Fibroblast of lung (primary cell): ENCODE measurements around the gene PRMT7. TPM values are rescaled to one million over a fixed set of nuclear protein-coding genes. Genes with fewer than 3 reads are reported as not detected.
A peak's percentile ranks its signal among the peaks of the same experiment; 100 is the strongest.

Experiments used
- DNase-seq, 2 donors: peaks; one replicate each; pipeline versions ENCODE4 v3.0.0 to v3.0.0-alpha.2; 2010; ENCODE audit warnings: low read depth in 2 of 2
- H2AFZ ChIP-seq: 2 replicates; pipeline ENCODE4 v1.5.1; 2012; ENCODE audit warnings: low read length, control low read depth, inconsistent platforms
- H3K27ac ChIP-seq: 2 replicates; pipeline ENCODE4 v1.5.1; 2011; ENCODE audit warnings: low read length, control low read depth; ENCODE audit not compliant: insufficient read depth
- H3K27me3 ChIP-seq: 2 replicates; pipeline ENCODE4 v1.5.1; 2011; ENCODE audit warnings: mild to moderate bottlenecking, low read length; ENCODE audit not compliant: control insufficient read depth, insufficient read depth
- H3K36me3 ChIP-seq: 2 replicates; pipeline ENCODE4 v1.5.1; 2011; ENCODE audit warnings: low read length; ENCODE audit not compliant: control insufficient read depth, insufficient read depth
- H3K4me1 ChIP-seq: 2 replicates; pipeline ENCODE4 v1.5.1; 2011; ENCODE audit warnings: low read length; ENCODE audit not compliant: control insufficient read depth, insufficient read depth; ENCODE audit errors: extremely low read depth
- H3K4me2 ChIP-seq: 2 replicates; pipeline ENCODE4 v1.5.1; 2011; ENCODE audit warnings: low read length, control low read depth; ENCODE audit not compliant: insufficient read depth; ENCODE audit errors: extremely low read depth
- H3K4me3 ChIP-seq, 4 experiments: fragments of 200-600 bp in 1 of 4; sonication (generic) in 1 of 4; replicated peaks in 1 of 4; 2 replicates each; pipeline ENCODE4 v1.5.1; 2011 to 2016; ENCODE audit warnings: low read length in 4 of 4, low read depth in 3 of 4, mild to moderate bottlenecking in 3 of 4, control low read depth in 2 of 4, inconsistent platforms in 1 of 4, mixed read lengths in 1 of 4; ENCODE audit not compliant: insufficient read depth in 1 of 4; ENCODE audit errors: control extremely low read depth in 1 of 4
- H3K79me2 ChIP-seq: 2 replicates; pipeline ENCODE4 v1.5.1; 2012; ENCODE audit warnings: mild to moderate bottlenecking, low read length, inconsistent platforms; ENCODE audit not compliant: control insufficient read depth, insufficient read depth
- H3K9ac ChIP-seq: 2 replicates; pipeline ENCODE4 v1.5.1; 2011; ENCODE audit warnings: mild to moderate bottlenecking, low read length, control low read depth; ENCODE audit not compliant: insufficient read depth
- H3K9me3 ChIP-seq: 2 replicates; pipeline ENCODE4 v1.5.1; 2012; ENCODE audit warnings: low read depth, low read length; ENCODE audit not compliant: control insufficient read depth, insufficient read depth
- H4K20me1 ChIP-seq: 2 replicates; pipeline ENCODE4 v1.5.1; 2011; ENCODE audit warnings: low read length; ENCODE audit not compliant: control insufficient read depth, insufficient read depth; ENCODE audit errors: extremely low read depth
- EZH2 ChIP-seq: IDR thresholded peaks from 2 replicates; pipeline ENCODE4 v1.5.1; 2012; ENCODE audit warnings: low read length, control low read depth, mild to moderate bottlenecking; ENCODE audit errors: missing control alignments
- polyA plus RNA-seq, 2 donors: library from polyadenylated mRNA; depleted of rRNA in 1 of 2; stranded (reverse) in 1 of 2; unstranded in 1 of 2; fragments of >200 nt; gene quantifications; 2 replicates each; pipeline ENCODE4 v1.2.1, GENCODE V29; 2011 to 2012; ENCODE audit warnings: missing spikeins in 1 of 2
- total RNA-seq: library from RNA; depleted of rRNA; stranded (reverse); fragments of >200 nt; gene quantifications from 2 replicates; pipeline ENCODE4 v1.2.1, GENCODE V29; 2014
- TF ChIP-seq, protein P1 (sequence below), 2 donors: IDR thresholded peaks in 1 of 2; conservative IDR thresholded peaks in 1 of 2; 1 replicate in 1 of 2; 2 replicates in 1 of 2; pipeline ENCODE4 v1.5.1; 2011 to 2012; ENCODE audit warnings: low read length in 2 of 2, control low read depth in 1 of 2, inconsistent platforms in 1 of 2, low read depth in 1 of 2, mild to moderate bottlenecking in 1 of 2

The PRMT7 gene
- total and polyA plus RNA-seq, 2 donors (not counting 1 experiment from before 2014, with no cell fraction given), result 24.0 to 39.3 TPM

DNA sequence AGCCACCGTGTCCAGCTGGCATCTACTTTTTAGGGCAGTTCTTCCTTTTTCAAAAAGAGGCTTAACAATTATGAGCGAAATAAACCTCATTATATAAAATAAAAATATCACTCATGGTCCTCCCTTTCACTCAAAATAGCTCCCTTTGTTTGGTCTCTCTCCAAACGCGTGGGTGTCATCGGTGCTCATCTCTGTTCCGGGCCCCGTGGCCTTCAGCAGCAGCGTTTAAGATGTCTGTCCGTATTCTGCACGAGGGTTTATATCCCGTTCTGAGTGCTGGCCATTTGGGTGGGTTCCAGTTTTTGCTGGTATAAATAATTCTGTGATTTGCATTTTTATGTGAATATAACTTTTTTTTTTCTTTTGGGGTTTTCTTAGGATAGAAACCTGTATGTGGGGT is 33.4 kb downstream of the PRMT7 start:
- TF ChIP-seq EZH2, result no peak
- TF ChIP-seq, protein P1, sequence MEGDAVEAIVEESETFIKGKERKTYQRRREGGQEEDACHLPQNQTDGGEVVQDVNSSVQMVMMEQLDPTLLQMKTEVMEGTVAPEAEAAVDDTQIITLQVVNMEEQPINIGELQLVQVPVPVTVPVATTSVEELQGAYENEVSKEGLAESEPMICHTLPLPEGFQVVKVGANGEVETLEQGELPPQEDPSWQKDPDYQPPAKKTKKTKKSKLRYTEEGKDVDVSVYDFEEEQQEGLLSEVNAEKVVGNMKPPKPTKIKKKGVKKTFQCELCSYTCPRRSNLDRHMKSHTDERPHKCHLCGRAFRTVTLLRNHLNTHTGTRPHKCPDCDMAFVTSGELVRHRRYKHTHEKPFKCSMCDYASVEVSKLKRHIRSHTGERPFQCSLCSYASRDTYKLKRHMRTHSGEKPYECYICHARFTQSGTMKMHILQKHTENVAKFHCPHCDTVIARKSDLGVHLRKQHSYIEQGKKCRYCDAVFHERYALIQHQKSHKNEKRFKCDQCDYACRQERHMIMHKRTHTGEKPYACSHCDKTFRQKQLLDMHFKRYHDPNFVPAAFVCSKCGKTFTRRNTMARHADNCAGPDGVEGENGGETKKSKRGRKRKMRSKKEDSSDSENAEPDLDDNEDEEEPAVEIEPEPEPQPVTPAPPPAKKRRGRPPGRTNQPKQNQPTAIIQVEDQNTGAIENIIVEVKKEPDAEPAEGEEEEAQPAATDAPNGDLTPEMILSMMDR (conservative IDR thresholded peaks at IDR 0.05 in 1 of 2, IDR thresholded peaks at IDR 0.05 in 1 of 2; ENCODE audit: low read depth in 1 of 2, low read length in 2 of 2), result no peak
- peaks cover 25% of the 10 kb centered on the region for H3K36me3 ChIP-seq

DNA sequence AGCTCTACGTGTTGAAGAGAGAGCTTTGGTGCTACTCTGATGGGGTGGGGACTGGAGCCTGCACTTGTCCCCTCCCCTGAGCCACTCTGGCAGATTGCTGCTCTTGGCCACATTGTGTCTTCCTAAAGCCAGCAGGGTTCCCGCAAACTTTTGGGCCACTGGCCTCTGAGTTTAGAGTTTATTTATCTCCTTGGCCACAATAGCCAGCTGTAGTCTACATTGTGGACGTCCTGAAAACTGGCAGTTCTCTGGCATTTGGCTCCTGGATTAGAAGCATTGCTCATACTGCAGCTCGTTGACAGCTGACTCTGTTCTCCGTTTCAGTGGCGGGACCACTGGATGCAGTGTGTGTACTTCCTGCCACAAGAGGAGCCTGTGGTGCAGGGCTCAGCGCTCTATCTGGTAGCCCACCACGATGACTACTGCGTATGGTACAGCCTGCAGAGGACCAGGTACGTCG is 34.6 kb downstream of the PRMT7 start:
- TF ChIP-seq, protein P1 (conservative IDR thresholded peaks at IDR 0.05 in 1 of 2, IDR thresholded peaks at IDR 0.05 in 1 of 2; ENCODE audit: low read depth in 1 of 2, low read length in 2 of 2), result no peak
- no peak for TF ChIP-seq EZH2
- Histone ChIP-seq H3K4me3 (no peak overlapping the region), H3K9ac (no peak overlapping the region), H3K9me3 (no peaks in the 10 kb centered on the region), H2AFZ (no peak overlapping the region), H3K36me3 (peaks cover 18% of the 10 kb centered on the region), H3K79me2 (no peaks in the 10 kb centered on the region), H3K4me1 (no peaks in the 10 kb centered on the region), H3K27ac (no peak overlapping the region), H4K20me1 (no peaks in the 10 kb centered on the region), H3K27me3 (no peaks in the 10 kb centered on the region), H3K4me2 (peak overlapping the region; percentile 13)
- DNase-seq, result peak in 1 of 2 donors; percentile 48

More for the DNA sequence above, 33.4 kb downstream of the PRMT7 start:
- no peak overlapping the region for H3K9ac ChIP-seq
- no peak overlapping the region for H3K4me3 ChIP-seq
- H3K27me3 ChIP-seq, result no peaks in the 10 kb centered on the region
- no peak overlapping the region for H3K4me2 ChIP-seq
- no peak for DNase-seq
- no peaks in the 10 kb centered on the region for H4K20me1 ChIP-seq
- no peaks in the 10 kb centered on the region for H3K4me1 ChIP-seq
- no peak overlapping the region for H3K27ac ChIP-seq
- H2AFZ ChIP-seq, result no peak overlapping the region
- no peaks in the 10 kb centered on the region for H3K79me2 ChIP-seq
- no peaks in the 10 kb centered on the region for H3K9me3 ChIP-seq

DNA sequence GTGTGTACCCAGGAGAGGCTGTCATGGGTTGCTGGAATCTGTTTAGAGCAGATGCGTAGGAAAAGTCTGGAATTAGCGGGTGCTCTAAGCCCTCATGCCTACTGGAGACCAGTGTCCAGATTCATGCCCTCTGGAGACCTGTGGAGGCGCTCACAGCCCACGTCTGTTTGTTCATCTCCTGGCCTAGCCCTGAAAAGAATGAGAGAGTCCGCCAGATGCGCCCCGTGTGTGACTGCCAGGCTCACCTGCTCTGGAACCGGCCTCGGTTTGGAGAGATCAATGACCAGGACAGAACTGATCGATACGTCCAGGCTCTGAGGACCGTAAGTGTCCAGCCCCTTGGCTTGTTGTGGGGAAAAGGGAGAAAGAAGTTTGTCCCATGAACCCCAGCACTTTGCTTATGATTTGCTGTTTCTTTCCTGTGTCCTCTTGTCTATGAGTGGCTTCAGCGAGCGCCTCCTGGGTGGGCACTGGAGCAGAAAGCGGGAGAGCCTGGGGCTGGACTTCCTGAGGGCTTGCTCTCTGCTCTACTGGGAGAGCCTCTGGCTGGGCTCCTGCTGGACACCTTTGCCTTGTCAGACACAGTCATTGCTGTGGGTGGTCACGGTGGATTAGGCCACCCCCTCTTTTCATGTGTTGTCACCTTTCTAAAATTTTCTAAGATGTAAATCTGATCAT is 35.3 kb downstream of the PRMT7 start:
- Histone ChIP-seq H3K9me3 (no peaks in the 10 kb centered on the region), H3K36me3 (peaks cover 17% of the 10 kb centered on the region), H3K27ac (no peak overlapping the region), H3K4me3 (no peak overlapping the region), H3K27me3 (no peaks in the 10 kb centered on the region), H3K4me1 (no peaks in the 10 kb centered on the region), H3K4me2 (no peak overlapping the region), H3K79me2 (no peaks in the 10 kb centered on the region), H3K9ac (no peak overlapping the region), H2AFZ (no peak overlapping the region), H4K20me1 (no peaks in the 10 kb centered on the region)
- no peak for TF ChIP-seq EZH2
- TF ChIP-seq, protein P1 (conservative IDR thresholded peaks at IDR 0.05 in 1 of 2, IDR thresholded peaks at IDR 0.05 in 1 of 2; ENCODE audit: low read depth in 1 of 2, low read length in 2 of 2), result no peak
- DNase-seq, result no peak
